ENCODE results near the gene PAFAH2. TPM values are rescaled to one million over a fixed set of nuclear protein-coding genes. Genes with fewer than 3 reads are reported as not detected.

Gene PAFAH2
- total and polyA plus RNA-seq, 2 of the 13 experiments (the other 11 are each of a cell fraction or from before 2014, with no cell fraction given): 6.9 to 9.4 TPM

- TF ChIP-seq, protein P1, sequence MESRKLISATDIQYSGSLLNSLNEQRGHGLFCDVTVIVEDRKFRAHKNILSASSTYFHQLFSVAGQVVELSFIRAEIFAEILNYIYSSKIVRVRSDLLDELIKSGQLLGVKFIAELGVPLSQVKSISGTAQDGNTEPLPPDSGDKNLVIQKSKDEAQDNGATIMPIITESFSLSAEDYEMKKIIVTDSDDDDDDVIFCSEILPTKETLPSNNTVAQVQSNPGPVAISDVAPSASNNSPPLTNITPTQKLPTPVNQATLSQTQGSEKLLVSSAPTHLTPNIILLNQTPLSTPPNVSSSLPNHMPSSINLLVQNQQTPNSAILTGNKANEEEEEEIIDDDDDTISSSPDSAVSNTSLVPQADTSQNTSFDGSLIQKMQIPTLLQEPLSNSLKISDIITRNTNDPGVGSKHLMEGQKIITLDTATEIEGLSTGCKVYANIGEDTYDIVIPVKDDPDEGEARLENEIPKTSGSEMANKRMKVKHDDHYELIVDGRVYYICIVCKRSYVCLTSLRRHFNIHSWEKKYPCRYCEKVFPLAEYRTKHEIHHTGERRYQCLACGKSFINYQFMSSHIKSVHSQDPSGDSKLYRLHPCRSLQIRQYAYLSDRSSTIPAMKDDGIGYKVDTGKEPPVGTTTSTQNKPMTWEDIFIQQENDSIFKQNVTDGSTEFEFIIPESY (CRISPR knock-in tag; IDR thresholded peaks at IDR 0.05): no peak
- no peak for TF ChIP-seq ZBTB2 (CRISPR knock-in tag; IDR thresholded peaks at IDR 0.05; ENCODE audit: low read depth)
- TF ChIP-seq FOXO1 (CRISPR knock-in tag; IDR thresholded peaks at IDR 0.05): no peak
- TF ChIP-seq, protein P2, sequence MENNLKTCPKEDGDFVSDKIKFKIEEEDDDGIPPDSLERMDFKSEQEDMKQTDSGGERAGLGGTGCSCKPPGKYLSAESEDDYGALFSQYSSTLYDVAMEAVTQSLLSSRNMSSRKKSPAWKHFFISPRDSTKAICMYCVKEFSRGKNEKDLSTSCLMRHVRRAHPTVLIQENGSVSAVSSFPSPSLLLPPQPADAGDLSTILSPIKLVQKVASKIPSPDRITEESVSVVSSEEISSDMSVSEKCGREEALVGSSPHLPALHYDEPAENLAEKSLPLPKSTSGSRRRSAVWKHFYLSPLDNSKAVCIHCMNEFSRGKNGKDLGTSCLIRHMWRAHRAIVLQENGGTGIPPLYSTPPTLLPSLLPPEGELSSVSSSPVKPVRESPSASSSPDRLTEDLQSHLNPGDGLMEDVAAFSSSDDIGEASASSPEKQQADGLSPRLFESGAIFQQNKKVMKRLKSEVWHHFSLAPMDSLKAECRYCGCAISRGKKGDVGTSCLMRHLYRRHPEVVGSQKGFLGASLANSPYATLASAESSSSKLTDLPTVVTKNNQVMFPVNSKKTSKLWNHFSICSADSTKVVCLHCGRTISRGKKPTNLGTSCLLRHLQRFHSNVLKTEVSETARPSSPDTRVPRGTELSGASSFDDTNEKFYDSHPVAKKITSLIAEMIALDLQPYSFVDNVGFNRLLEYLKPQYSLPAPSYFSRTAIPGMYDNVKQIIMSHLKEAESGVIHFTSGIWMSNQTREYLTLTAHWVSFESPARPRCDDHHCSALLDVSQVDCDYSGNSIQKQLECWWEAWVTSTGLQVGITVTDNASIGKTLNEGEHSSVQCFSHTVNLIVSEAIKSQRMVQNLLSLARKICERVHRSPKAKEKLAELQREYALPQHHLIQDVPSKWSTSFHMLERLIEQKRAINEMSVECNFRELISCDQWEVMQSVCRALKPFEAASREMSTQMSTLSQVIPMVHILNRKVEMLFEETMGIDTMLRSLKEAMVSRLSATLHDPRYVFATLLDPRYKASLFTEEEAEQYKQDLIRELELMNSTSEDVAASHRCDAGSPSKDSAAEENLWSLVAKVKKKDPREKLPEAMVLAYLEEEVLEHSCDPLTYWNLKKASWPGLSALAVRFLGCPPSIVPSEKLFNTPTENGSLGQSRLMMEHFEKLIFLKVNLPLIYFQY (CRISPR knock-in tag; IDR thresholded peaks at IDR 0.05; ENCODE audit: borderline replicate concordance): no peak
- TF ChIP-seq, protein P3, sequence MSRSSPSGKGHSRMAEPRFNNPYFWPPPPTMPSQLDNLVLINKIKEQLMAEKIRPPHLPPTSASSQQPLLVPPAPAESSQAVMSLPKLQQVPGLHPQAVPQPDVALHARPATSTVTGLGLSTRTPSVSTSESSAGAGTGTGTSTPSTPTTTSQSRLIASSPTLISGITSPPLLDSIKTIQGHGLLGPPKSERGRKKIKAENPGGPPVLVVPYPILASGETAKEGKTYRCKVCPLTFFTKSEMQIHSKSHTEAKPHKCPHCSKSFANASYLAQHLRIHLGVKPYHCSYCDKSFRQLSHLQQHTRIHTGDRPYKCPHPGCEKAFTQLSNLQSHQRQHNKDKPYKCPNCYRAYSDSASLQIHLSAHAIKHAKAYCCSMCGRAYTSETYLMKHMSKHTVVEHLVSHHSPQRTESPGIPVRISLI (CRISPR knock-in tag; IDR thresholded peaks at IDR 0.05; ENCODE audit: borderline replicate concordance): no peak
Measured at GRCh38 chr1:26020330-26020768, 22.5 kb upstream of the PAFAH2 start (continued).
